ENCODE data around the gene HCAR1.
A peak's percentile ranks its signal among the peaks of the same experiment; 100 is the strongest.
"Not testable (repeated sequence)": the region's sequence is repeated elsewhere in the genome, so short reads cannot be mapped to it uniquely, and the experiment has no call there.

Gene HCAR1, protein sequence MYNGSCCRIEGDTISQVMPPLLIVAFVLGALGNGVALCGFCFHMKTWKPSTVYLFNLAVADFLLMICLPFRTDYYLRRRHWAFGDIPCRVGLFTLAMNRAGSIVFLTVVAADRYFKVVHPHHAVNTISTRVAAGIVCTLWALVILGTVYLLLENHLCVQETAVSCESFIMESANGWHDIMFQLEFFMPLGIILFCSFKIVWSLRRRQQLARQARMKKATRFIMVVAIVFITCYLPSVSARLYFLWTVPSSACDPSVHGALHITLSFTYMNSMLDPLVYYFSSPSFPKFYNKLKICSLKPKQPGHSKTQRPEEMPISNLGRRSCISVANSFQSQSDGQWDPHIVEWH

DNA sequence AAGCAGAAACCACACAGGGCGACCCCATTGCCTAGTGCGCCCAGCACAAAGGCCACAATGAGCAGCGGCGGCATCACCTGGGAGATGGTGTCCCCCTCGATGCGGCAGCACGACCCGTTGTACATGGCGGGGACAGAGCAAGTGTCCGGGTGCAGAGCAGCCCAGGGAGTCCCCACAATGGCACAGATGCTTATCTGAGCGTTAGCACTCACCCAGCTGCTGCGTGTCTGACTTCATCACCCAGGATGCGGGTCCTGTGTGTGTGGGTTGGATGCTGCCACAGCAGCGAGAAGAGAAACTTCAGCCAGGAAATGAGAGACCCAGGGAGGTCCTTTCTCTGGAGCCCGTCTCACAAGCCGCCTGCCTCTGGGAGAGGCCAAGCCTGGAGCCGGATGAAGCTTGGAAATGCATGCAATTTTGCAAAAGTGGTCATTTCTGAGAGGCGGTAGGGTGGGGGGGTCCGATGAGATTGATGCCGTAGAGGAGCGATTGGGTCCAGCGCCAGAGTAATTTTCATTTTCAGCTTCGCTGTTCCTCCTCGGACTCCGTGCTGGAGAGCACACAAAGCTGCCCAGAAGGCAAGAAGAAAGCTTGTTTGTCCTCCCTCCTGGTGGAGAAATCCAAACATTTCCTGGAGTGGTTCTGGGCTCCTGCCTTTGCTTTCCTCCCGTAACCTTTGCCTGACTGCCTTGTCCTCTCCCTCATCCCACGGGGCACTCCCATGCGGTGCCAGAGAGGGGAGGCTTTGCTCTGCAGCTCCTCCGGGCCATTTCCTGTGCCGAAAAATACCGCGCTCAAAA lies at the start of gene HCAR1:
Gene HCAR1, minus strand, starts transcription at position 630 of the 800 bp plus-strand sequence. Its CDS starts 505 bp downstream, at position 125.
- peak in 1 of 2 experiments; percentile 54 for DNase-seq (ENCODE audit: low read depth in 2 of 2)

DNA sequence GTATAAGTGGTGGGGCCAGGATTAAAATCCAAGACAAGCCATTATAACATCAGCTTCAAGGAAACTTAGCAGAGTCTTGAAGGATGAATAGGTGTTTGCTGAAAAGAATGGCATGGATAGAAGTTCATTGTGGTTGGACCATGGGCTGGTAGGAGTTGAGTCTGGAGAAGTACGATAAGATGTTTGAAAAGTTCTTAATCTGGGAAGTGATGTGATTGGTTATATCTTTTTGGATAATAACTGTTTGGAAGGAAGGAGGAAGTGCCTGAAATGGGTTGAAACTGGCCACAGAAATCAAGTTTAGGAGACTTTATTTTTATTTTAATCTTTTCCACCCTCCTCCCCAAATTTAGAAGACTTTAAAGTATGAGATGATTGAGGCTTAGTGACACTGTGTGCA lies 26.9 kb upstream of the HCAR1 start:
- DNase-seq (ENCODE audit: low read depth in 2 of 2): no peak

DNA sequence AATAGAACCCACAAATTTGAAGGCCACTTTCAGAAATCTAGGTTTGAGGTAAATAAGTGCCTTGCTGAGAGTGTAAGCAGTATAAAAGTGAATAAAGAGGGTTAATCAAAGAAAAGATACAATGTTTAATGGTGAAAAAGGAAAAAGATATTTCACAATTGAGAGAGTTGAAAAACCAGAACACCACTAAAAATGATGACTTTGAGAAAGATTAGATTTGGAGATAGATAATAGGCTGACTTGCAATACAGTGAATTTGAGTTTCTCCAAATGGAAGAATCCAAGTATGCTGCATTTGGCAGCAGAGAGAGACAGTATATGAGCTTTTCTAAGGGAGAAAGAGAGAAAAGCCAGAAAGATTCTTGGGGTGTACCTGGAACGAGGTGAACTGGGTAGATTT lies 24.1 kb upstream of the HCAR1 start:
- DNase-seq (ENCODE audit: low read depth in 2 of 2): no peak

DNA sequence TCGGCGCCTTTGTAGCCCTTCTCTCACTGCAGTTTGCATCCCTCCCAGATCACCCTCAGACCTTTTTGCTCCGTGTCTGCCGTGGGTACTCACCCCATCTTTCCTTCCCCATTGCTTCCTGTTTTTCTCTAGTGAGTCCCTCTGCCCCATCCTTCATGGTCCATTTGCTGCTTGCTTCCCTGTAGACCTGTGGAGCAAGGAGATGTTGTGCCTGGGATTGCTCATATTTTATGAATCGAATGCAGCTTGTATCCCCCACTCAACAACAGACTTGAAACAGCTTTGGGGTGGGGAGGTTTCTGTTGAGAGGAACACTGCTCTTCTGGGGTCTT lies 22.6 kb upstream of the HCAR1 start:
- DNase-seq (ENCODE audit: low read depth in 2 of 2): no peak

DNA sequence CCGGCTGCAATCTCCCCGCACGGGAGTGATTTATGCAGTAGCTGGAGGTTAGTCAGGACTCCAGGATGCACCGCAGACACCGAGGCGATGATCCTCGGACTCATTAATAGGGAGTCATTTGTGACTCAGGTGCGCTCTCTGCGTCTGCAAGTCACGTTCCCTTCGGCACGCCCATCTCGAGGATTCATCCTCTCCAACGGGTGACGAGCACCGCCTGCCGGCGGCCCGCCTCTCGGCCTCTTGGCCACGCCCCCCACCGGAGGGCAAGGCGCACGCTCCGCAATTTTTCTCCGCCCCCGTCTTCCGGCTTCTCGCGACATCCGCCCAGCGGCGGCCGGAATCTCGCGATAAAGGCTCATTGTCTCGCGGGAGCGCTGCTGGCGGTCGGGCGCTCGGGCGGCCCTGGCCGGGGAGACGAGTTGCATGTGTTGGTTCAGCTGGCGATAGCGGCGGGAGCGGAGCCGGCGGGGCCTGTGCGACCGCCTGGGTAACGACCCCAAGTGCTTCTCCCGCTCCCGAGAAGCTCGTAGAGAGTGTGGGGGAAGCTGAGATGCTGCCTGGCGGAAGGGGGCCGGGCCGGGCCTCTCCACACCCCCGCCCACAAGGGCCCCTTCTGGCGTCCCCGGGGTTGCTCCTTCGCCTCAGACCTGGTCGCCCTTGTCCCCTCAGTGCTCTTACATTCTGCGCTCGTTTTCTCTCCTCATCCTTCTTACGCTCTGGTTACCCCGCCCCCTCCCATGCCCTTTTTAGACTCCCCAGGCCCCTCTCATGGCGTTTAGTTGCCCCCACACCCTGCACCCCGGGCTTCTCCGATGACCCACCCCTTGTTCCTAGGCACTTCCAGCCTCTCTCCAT lies 22.0 kb upstream of the HCAR1 start, which contains the start of gene DENR:
Gene DENR, plus strand, starts transcription at position 361 of the 855 bp plus-strand sequence. CDS start 878 bp downstream, outside the sequence.
- peak; percentile 98 to 99 for DNase-seq (ENCODE audit: low read depth in 2 of 2)

DNA sequence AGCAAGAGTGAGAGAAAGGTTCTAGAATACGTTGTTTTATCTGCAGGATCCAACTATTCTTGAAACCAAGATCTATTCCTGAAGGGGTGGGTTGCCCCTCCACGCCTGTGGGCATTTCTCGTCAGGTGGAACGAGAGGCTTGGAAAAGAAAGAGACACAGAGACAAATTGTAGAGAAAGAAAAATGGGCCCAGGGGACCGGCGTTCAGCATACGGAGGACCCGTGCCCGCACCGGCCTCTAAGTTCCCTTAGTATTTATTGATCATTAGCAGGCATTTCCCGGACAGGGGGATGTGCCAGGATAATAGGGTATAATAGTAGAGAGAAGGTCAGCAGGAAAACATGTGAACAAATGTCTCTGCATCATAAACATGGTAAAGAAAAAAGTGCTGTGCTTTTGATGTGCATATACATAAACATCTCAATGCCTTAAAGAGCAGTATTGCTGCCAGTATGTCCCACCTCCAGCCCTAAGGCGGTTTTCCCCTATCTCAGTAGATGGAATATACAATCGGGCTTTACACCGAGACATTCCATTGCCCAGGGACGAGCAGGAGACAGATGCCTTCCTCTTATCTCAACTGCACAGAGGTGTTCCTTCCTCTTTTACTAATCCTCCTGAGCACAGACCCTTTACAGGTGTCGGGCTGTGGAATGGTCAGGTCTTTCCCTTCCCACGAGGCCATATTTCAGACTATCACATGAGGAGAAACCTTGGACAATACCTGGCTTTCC lies 20.3 kb upstream of the HCAR1 start:
- DNase-seq (ENCODE audit: low read depth in 2 of 2): not testable (repeated sequence)

DNA sequence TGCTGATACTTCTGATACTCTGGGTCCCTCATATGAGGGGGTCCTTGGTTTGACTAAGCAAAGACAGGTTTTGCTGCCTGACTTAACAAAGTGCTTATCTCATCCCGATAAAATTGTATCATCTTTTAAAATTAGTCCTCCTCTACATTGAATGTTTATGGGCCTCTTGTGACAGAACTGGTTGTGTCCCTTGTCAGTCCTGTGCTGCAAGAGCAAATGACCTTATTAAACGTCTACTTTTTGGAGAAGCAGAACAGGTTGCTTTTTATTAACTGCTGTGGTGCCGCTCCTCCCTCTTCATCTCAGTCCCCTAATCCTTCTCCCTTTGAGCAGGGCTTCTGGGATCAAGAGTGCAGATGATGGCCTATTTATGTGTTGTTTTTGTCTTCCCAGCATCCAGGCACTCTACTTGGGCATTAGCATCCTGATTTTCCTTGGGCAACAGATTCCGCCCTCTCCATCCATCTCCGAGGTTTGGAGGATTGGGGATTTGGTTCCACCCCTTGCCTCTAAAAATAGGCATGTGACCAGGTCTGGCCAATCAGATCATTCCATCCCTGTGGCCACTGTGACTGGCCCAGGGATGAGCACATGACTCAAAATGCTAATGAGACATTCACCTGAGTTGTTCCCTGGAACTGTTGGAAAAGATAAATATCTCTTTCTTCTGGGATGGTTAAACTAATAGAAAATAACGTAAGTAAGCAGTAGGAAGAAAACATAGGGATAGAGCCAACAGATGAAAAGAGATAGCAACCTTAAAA lies 19.1 kb upstream of the HCAR1 start:
- no peak for DNase-seq (ENCODE audit: low read depth in 2 of 2)

DNA sequence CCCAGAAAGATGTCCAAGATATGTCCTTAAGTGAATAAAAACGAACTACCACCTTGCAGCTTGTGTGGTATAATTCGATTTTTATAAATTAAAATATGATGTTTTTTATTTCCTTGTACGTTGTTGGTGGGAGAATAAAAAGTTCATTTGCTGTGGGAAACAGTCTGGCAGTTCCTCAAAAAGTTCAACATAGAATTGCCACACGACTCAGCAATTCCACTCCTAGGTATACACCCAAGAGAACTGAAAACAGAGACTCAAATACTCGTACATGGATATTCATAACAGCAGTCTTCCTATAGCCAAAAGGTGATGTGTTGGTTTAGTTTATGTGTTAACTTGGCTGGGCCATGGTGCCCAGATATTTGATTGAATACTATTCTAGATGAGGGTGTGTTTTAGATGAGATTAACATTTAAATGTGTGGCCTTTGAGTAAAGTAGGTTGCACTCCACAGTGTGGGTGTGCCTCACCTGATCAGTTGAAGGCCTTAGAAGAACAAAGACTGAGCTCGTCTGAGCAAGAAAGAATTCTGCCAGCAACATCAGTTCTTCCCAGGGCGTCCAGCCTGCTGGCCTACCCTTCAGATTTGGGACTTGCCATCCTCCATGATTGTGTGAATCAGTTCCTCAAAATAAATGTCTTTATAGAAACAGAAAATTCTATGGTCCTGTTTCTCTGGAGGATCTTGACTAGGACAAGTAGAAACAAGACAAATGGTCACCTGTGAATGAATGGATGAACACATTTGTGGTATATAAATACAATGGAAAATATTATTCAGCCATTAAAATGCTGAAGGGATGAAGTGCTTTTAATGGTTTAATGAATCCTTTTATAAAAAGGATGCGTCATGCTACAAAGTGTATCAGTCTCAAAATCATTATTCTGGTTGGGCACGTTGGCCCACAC lies 16.8 kb upstream of the HCAR1 start:
- no peak for DNase-seq (ENCODE audit: low read depth in 2 of 2)

DNA sequence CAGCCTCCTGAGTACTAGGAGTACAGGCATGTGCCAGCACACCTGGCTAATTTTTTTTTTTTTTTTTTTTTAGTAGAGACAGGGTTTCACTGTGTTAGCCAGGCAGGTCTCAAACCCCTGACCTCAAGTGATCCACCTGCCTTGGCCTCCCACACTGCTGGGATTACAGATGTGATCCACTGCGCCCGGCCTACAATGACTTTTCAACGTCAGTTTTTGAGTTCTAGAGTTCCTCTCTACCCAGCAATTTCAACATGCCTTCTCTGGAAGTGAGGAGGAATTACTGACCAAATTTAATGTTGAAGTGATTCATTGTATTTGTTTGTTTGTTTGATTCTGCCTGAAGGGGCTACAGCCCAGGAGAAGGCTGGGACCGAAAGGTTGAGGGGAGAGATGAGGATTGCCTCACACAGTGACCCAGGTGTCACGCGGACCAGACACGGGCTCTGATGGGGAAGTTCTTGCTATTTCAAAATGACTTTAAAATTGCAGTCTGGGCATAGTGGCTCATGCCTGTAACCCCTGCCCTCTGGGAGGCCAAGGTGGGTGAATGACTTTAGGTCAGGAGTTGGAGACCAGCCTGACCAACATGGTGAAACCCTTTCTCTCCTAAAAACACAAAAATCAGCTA lies 13.4 kb upstream of the HCAR1 start:
- DNase-seq (ENCODE audit: low read depth in 2 of 2): no peak

DNA sequence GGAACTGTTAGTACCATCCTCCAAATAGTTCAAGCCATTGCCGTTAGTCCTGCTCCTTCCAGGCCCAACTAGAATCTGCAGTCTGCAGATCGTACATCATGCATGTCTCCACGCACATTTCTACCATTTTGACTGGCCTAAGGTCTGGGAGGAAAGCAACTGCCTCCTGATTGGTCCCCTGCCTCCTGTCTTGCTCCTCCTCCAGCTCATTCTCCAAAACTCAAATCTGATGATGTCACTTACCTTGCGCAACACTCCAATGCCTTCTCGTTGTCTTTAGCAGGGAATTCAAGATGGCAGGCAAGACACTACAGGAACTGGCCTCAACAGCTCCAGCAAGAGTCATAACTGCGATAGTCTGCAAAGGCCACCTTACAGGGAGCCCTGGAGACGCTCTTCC lies 9.7 kb upstream of the HCAR1 start:
- no peak for DNase-seq (ENCODE audit: low read depth in 2 of 2)

DNA sequence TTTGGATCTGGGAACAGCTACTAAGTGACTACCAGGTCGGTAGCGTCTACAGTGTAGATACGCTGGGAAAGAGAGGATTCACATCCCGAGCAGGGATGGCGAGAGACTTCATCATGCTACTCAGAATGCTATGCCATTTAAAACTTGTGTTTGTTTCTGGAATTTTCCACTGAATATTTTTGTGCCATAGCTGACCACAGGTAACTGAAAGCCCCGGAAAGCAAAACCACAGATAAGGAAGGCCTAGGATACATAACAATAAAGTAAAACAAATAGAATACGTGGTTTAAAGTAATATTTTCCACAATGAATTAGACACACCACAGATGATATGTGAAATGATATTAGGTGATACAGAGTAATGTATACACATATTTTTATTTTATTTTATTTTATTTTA lies 7.9 kb upstream of the HCAR1 start:
- no peak for DNase-seq (ENCODE audit: low read depth in 2 of 2)

DNA sequence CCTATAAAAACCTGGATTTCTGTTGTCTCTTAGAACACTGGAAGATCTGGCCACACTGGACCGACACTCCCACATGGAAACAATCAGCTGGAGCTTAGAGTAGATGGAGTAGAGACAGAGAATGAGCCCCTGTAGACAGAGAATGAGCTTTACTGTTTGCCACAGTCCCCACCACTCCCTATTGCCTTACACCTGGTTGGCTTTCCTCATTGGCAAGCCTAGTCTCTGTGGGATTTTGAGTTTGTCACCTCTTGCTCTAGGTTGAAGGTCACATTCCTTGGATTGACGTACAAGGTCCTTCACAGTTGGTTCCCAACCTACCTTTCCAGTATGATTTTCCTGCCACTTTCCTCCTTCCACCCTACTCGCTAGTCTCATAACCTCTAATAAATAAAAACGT lies 2.0 kb upstream of the HCAR1 start:
- DNase-seq (ENCODE audit: low read depth in 2 of 2): no peak

DNA sequence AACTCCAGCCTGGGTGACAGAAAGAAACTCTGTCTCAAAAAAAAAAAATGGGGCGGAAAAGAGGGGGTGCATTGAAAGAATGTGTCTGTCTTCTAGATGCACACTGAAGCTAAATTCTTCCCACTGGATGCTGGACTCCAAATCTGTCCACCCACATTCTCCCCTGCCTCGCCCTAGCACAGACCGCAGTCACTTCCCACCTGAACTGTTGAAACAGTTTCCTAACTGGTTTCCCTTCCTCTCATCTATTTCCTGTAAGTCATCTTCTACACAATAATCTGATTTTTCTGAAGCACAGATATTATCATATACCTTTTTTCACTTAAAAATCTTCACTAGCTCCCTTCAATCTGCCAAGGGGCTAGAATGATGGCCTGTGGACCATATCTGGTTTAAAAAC lies 1.5 kb upstream of the HCAR1 start:
- no peak for DNase-seq (ENCODE audit: low read depth in 2 of 2)

DNA sequence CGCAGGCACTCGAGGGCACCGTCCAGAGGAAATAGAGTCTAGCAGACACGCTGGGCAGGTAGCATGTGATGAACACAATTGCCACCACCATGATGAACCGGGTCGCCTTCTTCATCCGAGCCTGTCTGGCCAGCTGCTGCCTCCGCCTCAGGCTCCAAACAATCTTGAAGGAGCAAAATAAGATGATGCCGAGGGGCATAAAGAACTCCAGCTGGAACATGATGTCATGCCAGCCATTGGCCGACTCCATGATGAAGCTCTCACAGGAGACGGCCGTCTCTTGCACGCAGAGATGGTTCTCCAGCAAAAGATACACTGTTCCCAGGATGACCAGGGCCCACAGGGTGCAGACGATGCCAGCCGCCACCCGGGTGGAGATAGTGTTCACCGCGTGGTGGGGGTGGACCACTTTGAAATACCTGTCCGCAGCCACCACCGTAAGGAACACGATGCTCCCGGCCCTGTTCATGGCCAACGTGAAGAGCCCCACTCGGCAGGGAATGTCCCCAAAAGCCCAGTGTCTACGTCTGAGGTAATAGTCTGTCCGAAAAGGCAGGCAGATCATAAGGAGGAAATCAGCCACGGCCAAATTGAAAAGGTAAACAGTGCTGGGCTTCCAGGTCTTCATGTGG lies 945 bp downstream of the HCAR1 start:
- DNase-seq (ENCODE audit: low read depth in 2 of 2): no peak

DNA sequence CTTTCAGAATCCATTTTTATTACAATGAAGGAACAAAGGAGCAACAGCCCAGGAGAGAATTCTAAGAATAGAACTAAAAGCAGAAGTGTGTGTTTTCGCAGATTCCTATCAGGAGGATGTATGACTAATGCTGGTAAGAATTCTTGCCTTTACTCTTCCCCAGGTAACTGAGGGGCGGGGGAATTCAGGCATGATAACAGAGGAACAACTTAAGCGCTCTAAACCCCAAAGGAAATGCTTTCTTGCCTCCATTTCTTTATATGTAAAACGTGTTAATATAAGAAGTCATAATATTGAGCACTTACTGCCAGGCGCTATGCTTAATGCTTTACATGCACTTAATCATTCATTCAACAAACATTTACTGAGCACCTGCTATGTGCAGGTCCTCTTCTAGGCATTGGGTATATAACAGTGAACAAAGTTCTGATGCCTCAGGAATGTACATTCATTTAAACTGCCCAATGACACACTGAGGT lies 4.5 kb downstream of the HCAR1 start:
- DNase-seq (ENCODE audit: low read depth in 2 of 2): no peak

DNA sequence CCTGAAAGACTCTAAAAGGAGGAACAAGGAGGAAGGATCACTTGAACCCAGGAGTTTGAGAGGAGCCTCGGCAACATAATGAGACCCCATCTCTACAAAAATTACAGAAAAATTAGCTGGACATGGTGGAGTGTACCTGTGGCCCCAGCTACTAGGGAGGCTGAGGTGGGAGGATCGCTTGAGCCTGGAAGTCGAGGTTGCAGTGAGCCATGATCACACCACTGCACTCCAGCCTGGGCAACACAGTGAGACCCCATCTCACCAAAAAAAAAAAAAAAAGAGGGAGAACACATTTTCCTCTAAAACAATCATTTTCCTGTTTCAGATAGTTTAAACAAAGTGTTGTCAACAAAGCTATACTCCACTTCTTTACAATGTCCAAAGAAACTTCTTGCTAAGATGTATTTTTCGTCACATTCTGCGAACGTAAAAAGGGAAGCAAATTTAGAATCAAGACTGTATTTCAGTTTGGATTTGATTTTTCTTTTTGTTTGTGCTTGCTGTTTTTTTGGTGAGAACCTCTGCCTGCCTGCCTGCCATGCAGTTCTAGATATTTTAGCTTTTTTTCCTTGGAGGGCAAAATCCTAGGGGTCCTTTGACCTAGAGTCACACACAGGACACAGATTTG lies 5.1 kb downstream of the HCAR1 start:
- DNase-seq (ENCODE audit: low read depth in 2 of 2): no peak

DNA sequence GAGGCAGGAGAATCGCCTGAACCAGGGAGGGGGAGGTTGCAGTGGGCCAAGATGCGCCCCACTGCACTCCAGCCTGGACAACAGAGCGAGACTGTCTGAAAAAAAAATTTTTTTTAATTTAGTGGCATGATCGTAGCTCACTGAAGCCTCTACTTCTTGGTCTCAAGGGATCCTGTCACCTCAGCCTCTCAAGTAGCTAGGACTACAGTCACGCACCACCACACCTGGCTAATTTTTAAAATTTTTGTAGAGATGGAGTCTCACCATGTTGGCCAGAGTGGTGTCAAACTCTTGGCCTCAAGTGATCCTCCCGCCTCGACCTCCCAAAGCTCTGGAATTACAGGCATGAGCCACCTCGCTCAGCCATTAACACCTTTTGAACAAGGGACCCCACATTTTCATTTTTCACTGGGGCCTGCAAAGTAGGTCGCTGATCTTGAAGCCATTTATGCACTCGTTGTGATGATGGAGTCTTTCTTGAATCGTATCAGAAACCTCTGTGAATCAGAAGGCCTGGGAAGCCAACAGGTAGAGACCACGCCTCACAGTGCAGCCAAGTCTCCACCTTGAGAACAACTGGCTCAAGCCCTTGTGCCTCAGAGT lies 5.9 kb downstream of the HCAR1 start:
- no peak for DNase-seq (ENCODE audit: low read depth in 2 of 2)

DNA sequence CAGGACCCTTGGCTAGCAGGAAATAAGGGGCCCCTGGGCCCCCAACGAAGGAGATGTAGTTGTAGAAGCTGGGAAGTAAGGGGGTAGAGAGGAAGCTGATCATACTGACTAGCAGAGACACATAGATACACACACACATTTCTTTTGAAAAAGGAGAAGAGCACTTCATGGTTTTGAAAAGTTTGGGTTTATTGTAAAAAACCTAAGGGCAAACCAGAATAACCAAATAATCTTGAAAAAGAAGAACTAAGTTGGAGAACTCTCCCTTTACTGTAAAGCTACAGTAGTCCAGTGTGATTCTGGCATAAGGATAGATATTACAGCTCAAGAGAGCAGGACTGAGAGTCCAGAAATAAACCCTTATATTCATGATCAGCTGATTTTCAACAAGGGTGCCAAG lies 8.3 kb downstream of the HCAR1 start:
- no peak for DNase-seq (ENCODE audit: low read depth in 2 of 2)
